ENCODE measurements around the gene SFTPD. TPM values are rescaled to one million over a fixed set of nuclear protein-coding genes. Genes with fewer than 3 reads are reported as not detected.

SFTPD gene
- total RNA-seq, 1 experiment from 2014 or later = 0.24 TPM

DNA sequence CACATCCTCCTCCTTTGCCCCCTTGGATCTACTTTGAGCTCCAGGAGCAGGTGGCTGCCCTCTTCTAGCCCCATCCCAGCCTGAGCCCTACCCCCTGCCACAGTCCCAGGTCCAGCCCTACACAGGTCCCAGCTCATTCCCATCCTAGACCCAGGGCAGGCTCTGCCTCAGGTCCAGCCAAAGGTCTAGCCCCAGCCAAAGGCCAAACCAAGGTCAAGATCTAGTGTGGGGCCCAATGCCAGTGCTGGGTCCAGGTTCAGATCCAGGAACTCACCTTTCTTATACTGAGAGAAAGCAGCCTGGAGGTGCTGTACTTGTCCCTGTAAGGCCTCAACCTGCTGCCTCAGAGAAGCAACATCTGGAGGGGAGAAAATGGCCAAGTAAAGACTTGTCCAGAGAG is 8.5 kb downstream of the SFTPD start:
- Histone ChIP-seq H3K27ac (ENCODE audit: insufficient read length, low read depth, low read length) (no peak overlapping the region), H3K23me2 (ENCODE audit: insufficient read length, low read depth, low read length, poor library complexity, severe bottlenecking) (no peaks in the 10 kb centered on the region), H4K8ac (replicated peaks; ENCODE audit: insufficient read length, low read depth, low read length) (no peak overlapping the region), H3K9me3 (ENCODE audit: control insufficient read depth, low read depth, low read length) (no peaks in the 10 kb centered on the region), H2AFZ (ENCODE audit: low read length) (no peak overlapping the region), H3K23ac (ENCODE audit: insufficient read length, low read depth, low read length) (no peak overlapping the region), H3T11ph (ENCODE audit: low read length) (no peak overlapping the region), H2BK12ac (ENCODE audit: insufficient read length, low read depth, low read length) (no peak overlapping the region), H2BK120ac (ENCODE audit: low read depth, low read length, poor library complexity, severe bottlenecking) (no peak overlapping the region), H3K9ac (ENCODE audit: extremely low read depth, insufficient read length, low read length) (no peak overlapping the region), H3K79me1 (ENCODE audit: insufficient read depth, low read depth, low read length, poor library complexity, severe bottlenecking) (no peaks in the 10 kb centered on the region), H3K14ac (ENCODE audit: insufficient read depth, low read length) (no peak overlapping the region), H2AK5ac (ENCODE audit: insufficient read length, low read length) (no peak overlapping the region), H3K18ac (ENCODE audit: insufficient read length, low read depth, low read length) (no peak overlapping the region), H3K4me2 (ENCODE audit: insufficient read depth, insufficient read length, low read length) (no peak overlapping the region), H4K20me1 (ENCODE audit: control insufficient read depth, insufficient read depth, insufficient read length) (no peaks in the 10 kb centered on the region), H3K56ac (ENCODE audit: insufficient read length, low read depth, low read length) (no peak overlapping the region), H2BK20ac (ENCODE audit: low read depth, low read length, poor library complexity, severe bottlenecking) (no peak overlapping the region), H3K4ac (ENCODE audit: low read depth, low read length) (no peak overlapping the region), H3K4me1 (ENCODE audit: insufficient read depth, low read length) (no peaks in the 10 kb centered on the region), H4K91ac (ENCODE audit: insufficient read length, low read depth, low read length) (no peak overlapping the region), H4K5ac (ENCODE audit: insufficient read length, low read depth, low read length) (no peak overlapping the region), H2BK15ac (ENCODE audit: low read depth, low read length) (no peak overlapping the region), H3K79me2 (ENCODE audit: insufficient read depth, low read length) (no peaks in the 10 kb centered on the region), H3K27me3 (ENCODE audit: insufficient read depth, low read length) (no peaks in the 10 kb centered on the region), H2BK5ac (ENCODE audit: insufficient read length, low read length) (no peak overlapping the region)
- Mint-ChIP-seq H3K4me3 (no peak overlapping the region), H3K27ac (peak overlapping the region in 2 of 3 experiments; percentile 35 to 44; a peak in 2 of 7 replicates), H3K9me3 (no peaks in the 10 kb centered on the region; a peak in 1 of 5 replicates), H3K4me1 (peaks cover 3 to 4% of the 10 kb centered on the region in 2 experiments; a peak in 3 of 4 replicates), H3K36me3 (ENCODE audit: insufficient read depth in 1 of 3, low read depth in 3 of 3) (no peaks in the 10 kb centered on the region), H3K27me3 (ENCODE audit: low read depth) (peaks cover 11% of the 10 kb centered on the region)
- TF ChIP-seq, protein P1, sequence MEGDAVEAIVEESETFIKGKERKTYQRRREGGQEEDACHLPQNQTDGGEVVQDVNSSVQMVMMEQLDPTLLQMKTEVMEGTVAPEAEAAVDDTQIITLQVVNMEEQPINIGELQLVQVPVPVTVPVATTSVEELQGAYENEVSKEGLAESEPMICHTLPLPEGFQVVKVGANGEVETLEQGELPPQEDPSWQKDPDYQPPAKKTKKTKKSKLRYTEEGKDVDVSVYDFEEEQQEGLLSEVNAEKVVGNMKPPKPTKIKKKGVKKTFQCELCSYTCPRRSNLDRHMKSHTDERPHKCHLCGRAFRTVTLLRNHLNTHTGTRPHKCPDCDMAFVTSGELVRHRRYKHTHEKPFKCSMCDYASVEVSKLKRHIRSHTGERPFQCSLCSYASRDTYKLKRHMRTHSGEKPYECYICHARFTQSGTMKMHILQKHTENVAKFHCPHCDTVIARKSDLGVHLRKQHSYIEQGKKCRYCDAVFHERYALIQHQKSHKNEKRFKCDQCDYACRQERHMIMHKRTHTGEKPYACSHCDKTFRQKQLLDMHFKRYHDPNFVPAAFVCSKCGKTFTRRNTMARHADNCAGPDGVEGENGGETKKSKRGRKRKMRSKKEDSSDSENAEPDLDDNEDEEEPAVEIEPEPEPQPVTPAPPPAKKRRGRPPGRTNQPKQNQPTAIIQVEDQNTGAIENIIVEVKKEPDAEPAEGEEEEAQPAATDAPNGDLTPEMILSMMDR (conservative IDR thresholded peaks at IDR 0.05) = no peak
- DNase-seq = no peak
